ENCODE measurements around the gene TIMM44.
"Not testable (repeated sequence)": the region's sequence is repeated elsewhere in the genome, so short reads cannot be mapped to it uniquely, and the experiment has no call there.

- TF ChIP-seq POLR2A (IDR thresholded peaks at IDR 0.05; ENCODE audit: extremely low read depth, insufficient read length) = not testable (repeated sequence)
- TF ChIP-seq, protein P1, sequence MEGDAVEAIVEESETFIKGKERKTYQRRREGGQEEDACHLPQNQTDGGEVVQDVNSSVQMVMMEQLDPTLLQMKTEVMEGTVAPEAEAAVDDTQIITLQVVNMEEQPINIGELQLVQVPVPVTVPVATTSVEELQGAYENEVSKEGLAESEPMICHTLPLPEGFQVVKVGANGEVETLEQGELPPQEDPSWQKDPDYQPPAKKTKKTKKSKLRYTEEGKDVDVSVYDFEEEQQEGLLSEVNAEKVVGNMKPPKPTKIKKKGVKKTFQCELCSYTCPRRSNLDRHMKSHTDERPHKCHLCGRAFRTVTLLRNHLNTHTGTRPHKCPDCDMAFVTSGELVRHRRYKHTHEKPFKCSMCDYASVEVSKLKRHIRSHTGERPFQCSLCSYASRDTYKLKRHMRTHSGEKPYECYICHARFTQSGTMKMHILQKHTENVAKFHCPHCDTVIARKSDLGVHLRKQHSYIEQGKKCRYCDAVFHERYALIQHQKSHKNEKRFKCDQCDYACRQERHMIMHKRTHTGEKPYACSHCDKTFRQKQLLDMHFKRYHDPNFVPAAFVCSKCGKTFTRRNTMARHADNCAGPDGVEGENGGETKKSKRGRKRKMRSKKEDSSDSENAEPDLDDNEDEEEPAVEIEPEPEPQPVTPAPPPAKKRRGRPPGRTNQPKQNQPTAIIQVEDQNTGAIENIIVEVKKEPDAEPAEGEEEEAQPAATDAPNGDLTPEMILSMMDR (IDR thresholded peaks at IDR 0.05; ENCODE audit: low read depth, low read length) = not testable (repeated sequence)
- TF ChIP-seq, protein P2, sequence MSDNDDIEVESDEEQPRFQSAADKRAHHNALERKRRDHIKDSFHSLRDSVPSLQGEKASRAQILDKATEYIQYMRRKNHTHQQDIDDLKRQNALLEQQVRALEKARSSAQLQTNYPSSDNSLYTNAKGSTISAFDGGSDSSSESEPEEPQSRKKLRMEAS (IDR thresholded peaks at IDR 0.05; ENCODE audit: low read depth, low read length) = not testable (repeated sequence)
These were observed 17.6 kb upstream of the TIMM44 start for GRCh38 chr19:7961082-7961481.
